HTERT RPE-1 (cell line): ENCODE results near the gene GIPC1.

Source experiments
- in situ Hi-C: fragments of 300-500 bp; cut with MboI; formaldehyde crosslinking; loops from 4 replicates; pipeline ENCODE4 v1.14.3; 2020; ENCODE audit warnings: low sequenced_read_pairs

The GIPC1 gene

DNA sequence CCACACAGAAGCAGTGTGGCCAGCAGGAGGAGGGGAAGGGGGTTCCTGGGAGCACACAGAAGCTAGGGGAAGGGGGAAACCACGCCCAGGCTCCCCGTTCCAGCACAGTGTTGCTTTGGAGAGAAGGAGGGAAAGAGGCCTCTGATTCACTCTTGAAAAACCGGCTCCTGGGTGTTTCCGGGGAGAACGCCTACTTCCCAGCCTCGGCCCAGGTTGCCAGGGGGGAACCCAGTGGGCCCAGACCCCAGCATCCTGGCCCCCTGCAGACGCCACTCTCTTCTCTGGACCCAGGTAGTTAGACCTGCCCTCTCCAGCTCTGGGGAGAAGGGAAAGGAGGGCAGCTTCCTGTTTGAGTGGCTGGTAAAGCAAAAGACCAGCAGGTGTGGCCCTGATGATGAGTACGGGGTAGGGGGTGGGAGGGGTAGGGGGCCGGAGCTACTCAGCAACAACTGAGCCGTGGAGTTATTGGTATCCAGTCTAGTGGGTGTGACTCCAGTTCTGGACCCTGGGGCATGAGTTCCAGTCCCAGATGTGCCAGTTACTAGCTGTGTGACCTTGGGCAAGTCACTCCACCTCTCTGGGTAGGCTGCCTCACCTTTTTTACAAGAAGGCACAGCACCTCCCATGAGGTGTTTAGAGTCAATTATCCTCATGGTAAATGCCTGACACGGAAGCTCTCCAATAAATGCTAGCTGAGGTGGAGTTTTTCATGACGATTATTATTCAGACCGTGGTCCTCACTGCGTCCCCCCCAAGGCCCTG, 836 bp downstream of the GIPC1 start:
- in situ Hi-C loops = no loop called here

DNA sequence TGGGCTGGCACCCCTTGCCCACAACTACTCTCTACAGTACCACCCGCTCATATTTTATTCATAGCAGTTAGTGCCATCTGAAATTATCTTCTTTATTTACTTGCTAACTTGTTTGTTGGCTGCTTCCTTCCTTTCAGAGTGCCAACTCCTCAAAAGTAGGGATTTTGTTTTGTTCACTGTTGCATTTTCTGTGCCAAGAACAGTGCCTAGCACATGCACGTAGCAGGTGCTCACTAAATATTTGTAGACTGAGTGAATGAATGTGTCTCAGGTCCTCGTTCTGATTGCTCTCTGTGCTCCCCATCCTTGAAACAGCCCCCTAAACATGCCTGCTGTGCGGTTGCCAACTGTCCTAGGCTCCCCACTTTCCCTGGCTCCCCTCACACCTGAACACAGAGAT, 1.5 kb downstream of the GIPC1 start:
- in situ Hi-C loops = no loop called here

DNA sequence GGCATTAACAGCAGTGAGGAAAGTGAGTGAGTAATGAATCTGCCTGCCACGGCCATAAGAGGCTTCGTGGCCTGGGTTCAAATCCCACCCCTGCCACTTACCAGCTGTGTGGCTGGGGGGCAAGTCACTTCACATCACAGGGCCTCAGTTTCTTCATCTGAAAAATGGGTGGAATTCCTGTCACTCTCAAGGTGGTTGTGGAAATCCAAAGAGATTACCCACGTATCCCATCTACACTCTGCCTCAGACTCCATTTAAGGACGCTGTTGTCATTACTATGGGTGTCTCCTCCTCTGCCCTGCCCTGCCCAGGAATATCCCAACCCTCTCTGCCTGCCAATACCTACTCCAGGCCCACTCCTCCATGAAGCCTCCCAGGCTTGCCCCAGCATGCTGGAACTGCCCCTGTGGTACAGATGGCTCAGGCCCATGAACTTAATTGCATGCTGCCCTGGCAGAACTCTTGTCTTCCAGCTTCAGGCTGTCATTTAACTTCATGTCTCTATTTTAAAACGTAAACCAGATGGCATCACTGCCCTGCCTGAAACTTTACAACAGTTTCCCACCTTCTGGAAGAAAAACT, 3.1 kb downstream of the GIPC1 start:
- in situ Hi-C loops = no loop called here

DNA sequence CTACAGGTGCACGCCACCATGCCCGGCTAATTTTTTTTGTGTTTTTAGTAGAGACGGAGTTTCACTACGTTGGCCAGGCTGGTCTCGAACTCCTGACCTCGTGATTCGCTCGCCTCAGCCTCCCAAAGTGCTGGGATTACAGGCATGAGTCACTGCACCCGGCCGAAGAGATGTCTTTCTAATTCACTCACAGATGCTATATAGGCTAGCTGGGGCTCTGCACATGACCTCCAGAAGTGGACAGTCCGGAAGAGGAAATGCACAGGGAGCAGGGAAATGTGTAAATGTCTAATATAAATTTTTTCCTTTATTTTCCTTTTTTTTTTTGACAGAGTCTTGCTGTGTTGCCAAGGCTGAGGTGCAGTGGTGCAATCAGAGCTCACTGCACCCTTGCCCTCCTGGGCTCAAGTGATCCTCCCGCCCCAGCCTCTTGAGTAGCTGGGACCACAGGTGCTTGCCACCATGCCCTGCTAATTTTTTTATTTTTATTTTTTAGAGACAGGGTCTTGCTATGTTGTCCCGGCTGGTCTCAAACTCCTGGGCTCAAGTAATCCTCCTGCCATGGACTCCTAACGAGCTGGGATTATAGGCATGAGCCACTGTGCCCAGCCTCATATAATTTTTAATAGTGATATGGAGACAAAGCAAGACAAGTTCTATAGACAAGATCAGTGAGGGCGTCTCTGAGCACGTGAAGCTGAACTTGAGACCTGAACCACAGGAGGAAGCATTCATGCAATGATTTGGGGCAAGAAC, 8.4 kb downstream of the GIPC1 start:
- in situ Hi-C loops = no loop called here

DNA sequence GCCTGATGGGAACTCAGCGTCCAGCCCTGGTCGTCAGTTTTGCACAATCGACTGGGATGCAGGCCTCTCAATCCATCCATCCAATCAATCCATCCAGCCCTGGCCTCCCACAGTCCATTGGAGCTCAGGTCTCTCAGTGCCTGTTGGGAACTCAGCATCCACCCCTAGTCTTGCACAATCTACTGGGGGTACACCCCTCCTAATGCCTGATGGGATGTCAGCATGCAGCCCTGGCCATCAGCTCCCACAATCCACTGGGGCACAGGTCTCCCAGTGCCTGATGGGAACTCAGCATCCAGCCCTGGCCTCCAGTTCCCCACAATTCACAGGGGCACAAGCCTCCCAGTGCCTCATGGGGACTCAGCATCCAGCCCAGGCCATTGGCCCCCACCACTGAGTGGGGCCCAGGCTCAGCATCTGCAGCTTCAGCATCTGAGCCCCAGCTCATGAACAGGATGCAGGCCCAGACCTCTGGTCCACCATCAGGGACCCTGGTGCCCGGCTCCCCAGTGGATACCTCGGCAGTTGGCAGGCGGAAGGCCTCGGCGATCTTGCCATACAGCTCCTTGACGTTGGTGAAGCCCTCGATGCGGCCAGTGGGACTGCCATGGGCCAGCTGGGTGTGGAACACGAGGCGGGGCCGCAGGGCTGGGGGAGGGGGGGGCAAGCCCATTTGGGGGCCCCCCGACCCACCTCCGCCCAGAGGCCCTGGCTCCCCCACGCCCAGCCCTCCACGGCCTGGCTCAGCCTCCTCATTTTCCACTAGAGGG, 13.6 kb downstream of the GIPC1 start:
- in situ Hi-C loops = no loop called here

DNA sequence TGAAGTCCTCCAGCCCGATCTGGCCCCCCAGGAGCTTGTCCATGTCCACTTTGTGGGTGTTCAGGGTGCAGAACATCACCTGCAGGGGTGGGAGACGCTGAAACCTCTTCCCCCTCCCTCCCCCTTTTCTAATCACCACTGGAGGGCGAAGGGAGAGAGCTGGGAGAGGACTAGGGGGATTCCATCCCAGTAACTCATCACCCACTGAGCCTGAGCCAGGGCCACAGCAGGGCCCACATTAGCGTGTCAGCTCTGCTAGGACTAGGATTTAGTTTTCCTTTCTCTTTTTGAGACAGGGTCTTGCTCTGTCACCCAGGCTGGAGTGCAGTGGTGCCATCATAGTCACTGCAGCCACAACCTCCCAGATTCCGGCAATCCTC, 15.2 kb downstream of the GIPC1 start:
- in situ Hi-C loops = no loop called here

DNA sequence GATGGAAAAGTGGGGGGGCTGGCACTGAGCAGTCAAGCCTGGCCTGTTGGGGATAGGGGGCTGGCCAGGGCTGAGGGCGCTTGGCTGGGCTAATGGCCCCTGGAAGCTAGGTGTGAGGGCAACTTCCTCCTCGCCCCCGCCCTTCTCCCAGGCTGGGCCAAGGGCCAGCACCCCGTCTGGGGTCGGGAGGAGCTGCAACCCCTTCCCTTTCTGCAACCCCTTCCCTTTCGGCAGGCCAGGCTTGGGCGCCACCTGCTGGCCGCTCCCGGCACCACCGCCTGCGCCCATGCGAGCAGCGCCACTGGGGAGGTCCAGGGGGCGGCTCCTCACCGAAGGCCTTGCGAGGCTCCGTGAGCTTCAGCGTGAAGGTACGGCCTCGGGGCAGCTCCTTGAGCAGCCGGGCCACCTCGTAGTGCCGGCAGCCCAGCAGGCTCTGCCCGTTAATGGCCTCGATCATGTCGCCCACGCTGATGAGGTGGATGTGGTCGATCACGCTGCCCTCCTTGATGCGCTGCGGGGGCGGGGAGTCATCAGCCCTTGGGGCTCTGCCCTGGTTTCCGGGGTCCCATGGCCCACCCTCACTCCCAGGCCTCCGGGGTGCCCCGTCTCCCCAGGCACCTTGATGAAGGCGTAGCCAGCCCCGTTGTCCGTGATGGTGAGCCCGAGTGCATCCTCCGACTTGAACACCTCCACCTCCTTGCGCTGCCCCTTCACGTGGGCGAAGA, 15.8 kb downstream of the GIPC1 start:
- in situ Hi-C loops = no loop called here

DNA sequence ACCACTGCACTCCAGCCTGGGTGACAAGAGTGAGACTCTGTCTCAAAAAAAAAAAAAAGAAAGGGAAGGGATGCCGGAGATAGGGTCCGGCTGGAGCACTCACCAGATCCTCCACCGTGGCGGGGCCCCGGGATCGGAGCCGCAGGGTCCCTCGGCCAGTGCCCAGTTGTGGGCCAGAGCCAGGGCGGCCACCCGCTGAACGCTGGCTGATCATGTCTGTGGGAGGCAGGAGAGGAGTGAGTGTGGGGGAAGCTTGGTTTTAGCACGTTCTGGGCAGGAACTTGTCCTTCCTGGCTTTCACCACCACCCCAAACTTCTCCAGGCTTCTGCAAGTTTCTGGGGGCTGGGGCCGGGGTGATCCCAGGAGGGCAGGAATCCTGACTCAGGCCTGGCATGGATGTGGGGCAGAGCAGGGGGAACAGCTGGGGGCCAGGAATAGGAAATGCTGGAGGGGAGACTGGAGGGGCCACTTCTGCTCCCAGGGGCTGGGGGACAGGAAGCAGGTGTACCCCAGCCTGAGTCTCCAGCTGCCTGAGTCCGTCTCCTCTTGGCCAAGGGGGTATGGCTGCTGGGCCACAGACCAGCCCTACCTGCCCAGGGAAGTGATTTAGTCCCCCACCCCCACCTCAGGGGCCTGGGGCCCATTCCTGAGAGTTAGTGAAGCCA, 16.5 kb downstream of the GIPC1 start:
- in situ Hi-C loops = no loop called here

DNA sequence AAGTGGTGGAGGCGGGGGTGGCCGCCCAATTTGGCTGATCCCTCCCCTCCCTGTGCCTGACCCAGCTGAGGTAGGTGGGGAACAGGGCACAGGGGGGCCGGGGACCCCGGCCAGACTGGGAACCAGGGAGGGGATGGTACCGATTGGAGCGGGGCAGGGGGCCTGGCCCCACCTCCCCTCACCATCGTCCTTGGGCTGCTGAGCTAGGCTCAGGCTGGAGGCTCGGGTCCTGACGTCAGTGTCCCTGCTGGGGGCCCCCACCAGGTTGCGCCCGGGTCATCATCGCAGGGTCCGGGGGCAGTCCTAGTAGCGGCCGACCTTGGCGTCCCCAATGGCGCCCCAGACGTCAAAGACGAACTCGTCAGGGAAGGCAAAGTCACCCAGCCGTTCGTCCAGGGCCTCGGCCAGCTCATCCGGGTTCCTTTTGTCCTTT, 17.8 kb downstream of the GIPC1 start:
- in situ Hi-C loops = no loop called here

DNA sequence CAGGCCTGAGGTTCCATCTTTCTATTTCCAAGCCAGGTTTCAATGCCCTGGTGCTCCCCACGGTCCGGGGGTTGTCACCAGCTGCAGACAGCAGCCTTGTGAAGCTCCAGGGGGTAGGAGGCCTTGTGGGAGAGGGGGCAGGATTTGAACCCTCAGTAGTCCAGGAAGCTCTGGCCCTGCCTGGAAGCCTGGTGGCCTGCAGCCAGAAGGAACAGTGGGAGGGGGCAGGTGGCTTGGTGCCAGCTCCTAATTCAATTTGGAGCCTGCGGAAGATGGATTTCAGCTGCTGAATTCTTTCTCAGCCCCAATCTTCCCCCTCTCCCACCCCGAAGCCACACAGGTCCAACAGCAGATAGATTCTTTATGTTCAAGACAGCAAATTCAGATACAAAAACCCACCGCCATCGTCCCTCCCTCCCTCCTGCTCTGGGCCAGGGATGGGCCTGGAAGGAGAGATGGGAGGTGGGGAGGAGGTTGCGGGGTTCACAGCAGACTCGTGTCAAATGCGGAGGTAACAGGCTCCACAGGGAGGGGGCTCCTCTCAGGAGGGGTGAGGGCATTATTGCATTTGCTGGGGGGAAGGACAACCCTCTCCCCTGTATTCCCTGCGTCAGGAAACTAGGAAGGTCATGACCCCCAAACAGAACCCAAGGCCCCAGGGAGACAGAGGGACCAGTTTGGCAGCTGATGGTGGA, 18.4 kb downstream of the GIPC1 start:
- in situ Hi-C loops = no loop called here

DNA sequence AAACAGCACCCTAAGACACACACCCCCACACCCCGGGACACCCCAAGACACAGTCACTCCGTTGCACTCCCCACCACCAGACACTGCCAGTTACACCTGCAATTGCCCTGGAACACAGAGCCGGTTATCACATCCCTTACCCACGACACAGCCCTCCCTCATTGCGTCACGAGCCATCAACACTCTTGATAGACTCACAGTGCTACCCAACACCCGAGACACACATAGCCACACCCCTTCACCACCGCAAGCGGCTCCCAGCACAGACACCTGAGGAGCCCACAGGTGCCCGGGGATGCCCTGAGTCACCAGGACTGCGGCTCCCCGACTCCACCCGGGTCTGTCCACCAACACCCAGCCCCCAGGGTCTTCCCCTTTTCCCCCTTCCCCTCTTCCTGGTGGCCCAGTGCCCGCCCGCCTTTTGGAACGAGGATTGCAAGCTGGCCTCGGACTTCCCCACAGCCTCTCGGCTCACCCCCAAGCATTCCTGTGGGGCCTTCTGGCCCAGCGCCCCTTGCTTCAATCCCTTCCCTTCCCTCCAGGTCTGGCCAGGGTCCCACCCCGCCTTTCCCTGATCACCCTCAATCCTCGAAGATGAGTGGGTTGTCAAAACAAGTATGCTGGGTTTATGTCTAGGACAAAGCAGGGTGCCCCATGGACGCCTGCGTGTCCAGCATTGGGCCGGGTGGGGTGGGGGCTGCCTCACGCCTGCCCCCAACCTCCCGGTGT, 19.1 kb downstream of the GIPC1 start:
- in situ Hi-C loops = no loop called here

DNA sequence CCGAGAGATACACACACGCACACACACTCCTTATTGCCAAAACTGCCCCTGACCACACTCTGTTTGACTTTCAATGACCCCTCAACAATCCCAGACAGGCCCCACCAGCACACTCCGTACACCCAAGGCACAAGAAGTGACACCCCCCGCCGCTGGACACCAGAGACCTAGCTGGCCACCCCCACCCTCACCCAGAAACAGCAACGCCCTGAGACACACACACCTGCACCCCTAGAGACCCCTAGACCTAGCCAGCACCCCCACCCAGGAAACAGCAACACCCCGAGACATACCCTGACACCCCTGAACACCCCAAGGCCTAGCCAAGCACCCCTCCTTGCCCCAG, 19.6 kb downstream of the GIPC1 start:
- in situ Hi-C loops = no loop called here

DNA sequence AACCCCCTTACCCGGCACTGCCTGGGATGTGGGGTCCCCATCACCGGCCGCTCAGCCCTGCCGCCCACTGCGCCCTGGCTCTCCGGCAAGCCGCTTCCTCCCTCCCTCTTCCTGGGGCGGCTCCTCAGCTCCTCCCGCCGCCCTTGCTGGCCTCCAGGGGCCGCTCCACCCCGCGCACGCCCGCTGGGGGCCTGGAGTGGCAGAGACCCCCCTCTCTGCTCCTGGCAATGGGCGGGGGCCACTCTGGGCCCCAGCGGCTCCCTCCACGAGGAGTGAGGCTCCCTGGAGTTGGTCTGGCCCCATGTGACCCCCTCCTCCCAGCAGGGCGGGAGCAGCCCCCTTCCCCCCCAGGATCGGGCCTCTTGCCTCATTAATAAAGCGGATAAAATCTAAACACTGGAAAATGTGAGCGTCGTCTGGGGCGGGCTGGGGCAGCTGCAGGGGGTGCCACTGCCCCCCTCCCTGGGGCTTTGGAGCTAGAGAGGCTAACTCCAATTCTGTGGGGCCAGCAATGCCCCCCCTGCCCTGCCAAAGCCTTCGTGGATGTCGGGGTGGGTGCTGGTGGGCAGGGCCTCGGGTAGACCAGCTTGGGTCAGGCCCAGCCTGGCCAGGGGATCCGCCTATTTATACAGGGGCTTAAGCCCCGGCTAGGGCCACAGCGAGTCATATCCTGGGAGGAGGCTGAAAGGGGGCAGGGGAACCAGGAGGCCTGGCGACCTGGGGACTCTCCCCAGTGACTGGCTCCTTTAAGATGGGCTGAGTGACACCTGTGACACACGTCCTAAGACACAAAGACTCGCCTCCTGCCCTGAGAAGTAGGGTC, 20.5 kb downstream of the GIPC1 start, which contains the start of gene PTGER1:
Gene PTGER1, minus strand, starts transcription at position 104 of the 823 bp plus-strand sequence. CDS start 1,034 bp downstream, outside the sequence.
- in situ Hi-C loops = no loop called here

DNA sequence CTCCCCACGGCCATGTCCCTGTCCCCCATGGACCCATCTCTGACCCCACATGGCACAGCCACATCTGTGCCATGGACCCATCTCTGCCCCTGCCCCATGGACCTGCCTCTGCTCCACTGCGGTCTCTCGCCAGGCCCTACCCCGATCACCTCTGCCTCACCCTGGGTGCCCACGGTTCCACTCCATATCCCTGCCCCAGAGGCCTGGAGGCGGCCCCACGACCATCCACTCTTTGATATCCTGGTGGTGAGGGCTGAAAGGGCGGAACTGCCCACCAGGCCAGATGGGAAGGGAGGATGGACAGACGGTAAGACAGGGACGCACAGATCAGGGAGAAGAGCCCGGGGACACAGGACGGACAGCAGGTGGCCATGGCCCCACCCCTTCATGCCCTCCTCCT, 21.1 kb downstream of the GIPC1 start:
- in situ Hi-C loops = no loop called here

DNA sequence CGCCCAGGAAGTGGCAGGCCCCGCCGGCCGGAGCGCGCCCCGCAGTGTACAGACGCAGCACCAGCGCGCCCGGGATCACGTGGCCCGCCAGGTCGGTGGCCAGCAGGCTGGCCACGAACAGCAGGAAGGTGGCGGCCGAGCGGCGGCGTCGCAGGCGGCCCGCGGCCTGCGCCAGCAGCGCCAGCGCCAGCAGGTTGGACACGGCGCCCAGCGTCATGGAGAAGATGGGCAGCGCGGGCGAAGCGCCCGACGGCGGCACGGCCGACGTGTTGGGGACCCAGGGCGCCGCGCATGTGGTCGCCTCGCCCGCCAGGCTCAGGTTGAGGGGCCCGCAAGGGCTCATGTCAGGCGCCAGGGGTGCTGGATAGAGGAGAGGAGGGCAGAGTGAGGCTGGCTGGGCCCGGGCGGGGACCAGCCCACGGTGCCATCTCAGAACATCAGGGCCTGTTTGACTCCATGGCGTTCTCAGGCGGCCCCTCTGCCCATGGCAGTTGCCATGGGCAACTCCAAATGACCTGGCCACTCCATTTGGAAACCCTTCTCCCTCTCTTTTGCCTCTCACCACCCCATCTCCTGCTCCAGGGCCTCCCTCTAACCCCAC, 21.8 kb downstream of the GIPC1 start:
- in situ Hi-C loops = no loop called here

DNA sequence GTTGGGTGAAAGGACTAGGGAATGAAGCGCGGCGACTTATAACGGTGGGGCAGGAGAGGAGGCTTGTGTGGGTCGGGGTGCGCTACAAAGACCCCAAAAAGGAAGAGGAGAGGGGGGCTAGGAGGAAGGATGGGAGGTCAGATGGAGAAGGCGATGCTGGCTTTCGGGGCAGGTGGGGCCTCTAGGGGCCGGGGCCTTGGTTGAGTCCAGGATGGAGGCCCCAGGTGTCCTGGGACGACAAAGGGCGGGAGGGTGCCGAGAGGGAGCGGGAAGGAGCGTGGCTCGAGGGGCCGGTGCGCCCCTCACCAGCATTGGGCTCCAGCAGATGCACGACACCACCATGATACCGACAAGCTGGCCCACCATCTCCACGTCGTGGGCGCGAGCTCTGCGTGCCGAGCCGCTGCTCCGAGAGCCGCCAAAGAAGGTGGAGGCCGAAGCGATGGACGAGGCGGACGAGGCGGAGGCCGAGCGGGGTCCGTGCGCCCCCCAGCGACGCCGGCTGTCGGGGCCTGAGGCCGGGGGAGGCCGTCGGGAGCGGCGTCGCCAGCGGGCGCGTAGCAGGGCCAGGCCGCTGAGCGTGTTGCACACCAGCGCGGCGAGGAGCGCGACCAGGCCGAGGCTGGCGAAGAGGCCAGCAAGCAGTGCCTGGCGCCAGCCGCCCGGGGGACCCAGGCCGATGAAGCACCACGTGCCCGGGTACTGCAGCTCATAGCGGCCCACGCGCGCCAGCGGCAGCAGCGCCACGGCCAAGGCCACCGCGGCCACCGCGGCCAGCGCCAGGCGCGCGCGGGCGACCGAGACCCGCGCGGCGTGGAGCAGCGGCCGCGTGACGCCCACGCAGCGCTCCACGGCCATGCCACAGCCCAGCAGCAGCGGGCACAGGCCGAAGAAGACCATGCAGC, 22.6 kb downstream of the GIPC1 start:
- in situ Hi-C loops = no loop called here
